Caco-2 (cell line): ENCODE results near the gene RNU1-3. TPM values are rescaled to one million over a fixed set of nuclear protein-coding genes. Genes with fewer than 3 reads are reported as not detected.
A peak's percentile ranks its signal among the peaks of the same experiment; 100 is the strongest.
"Not testable (repeated sequence)": the region's sequence is repeated elsewhere in the genome, so short reads cannot be mapped to it uniquely, and the experiment has no call there.

Experiments used
- Bru-seq: library from RNA; stranded (reverse); fragments of 400-500 nt; gene quantifications from one replicate; lab custom pipeline; 2021; lab: Mats Ljungman, UMichigan
- BruChase-seq, 2 experiments: library from RNA; stranded (reverse); fragments of 400-500 nt; gene quantifications; one replicate each; lab custom pipeline; 2021; lab: Mats Ljungman, UMichigan
- BruUV-seq: library from RNA; stranded (reverse); fragments of 400-500 nt; replicated peaks from 2 replicates; lab custom pipeline; 2021; lab: Mats Ljungman, UMichigan
- CTCF ChIA-PET: fragments of 300-600 bp; sonication (Branson Sonifier 250); formaldehyde crosslinking; loops from one replicate; lab custom pipeline; 2022; ENCODE audit warnings: antibody characterized with exemption; lab: Charles Lee
- POLR2A ChIA-PET: fragments of 300-600 bp; sonication (Branson Sonifier 250); formaldehyde crosslinking; loops from one replicate; lab custom pipeline; 2022; ENCODE audit warnings: antibody characterized with exemption; lab: Charles Lee
- DNase-seq, 2 experiments: peaks; one replicate each; pipeline versions ENCODE4 v3.0.0 to v3.0.0-alpha.2; 2020 to 2022
- H3K27me3 ChIP-seq: replicated peaks from 2 replicates; pipeline ENCODE4 v1.6.0; 2011; ENCODE audit warnings: low read length; ENCODE audit not compliant: control insufficient read depth, insufficient read depth
- H3K36me3 ChIP-seq: 2 replicates; pipeline ENCODE4 v1.5.1; 2011; ENCODE audit warnings: low read length; ENCODE audit not compliant: control insufficient read depth, insufficient read depth
- H3K4me1 ChIP-seq: fragments of 250-450 bp; sonication (Bioruptor Pico); 2 replicates; pipeline ENCODE4 v1.5.1; 2020; ENCODE audit warnings: mild to moderate bottlenecking
- H3K4me3 ChIP-seq: 2 replicates; pipeline ENCODE4 v1.5.1; 2011; ENCODE audit warnings: low read depth, mild to moderate bottlenecking, control low read depth, low read length
- H3K9me3 ChIP-seq: fragments of 250-450 bp; sonication (Bioruptor Pico); 2 replicates; pipeline ENCODE4 v1.5.1; 2020; ENCODE audit warnings: mild to moderate bottlenecking, moderate library complexity
- H3K27ac Mint-ChIP-seq: one replicate; pipeline ENCODE4 v1.8.0; 2022; ENCODE audit warnings: mixed read lengths; ENCODE audit not compliant: unreplicated experiment
- H3K27me3 Mint-ChIP-seq: one replicate; pipeline ENCODE4 v1.8.0; 2022; ENCODE audit warnings: mixed read lengths; ENCODE audit not compliant: insufficient read depth, unreplicated experiment
- H3K36me3 Mint-ChIP-seq: one replicate; pipeline ENCODE4 v1.8.0; 2022; ENCODE audit warnings: mild to moderate bottlenecking, mixed read lengths; ENCODE audit not compliant: insufficient read depth, unreplicated experiment
- H3K4me1 Mint-ChIP-seq: one replicate; pipeline ENCODE4 v1.8.0; 2022; ENCODE audit warnings: low read depth, mixed read lengths; ENCODE audit not compliant: unreplicated experiment
- H3K4me3 Mint-ChIP-seq: one replicate; pipeline ENCODE4 v1.8.0; 2022; ENCODE audit warnings: mild to moderate bottlenecking, moderate library complexity, mixed read lengths; ENCODE audit not compliant: unreplicated experiment
- H3K9me3 Mint-ChIP-seq: one replicate; pipeline ENCODE4 v1.8.0; 2022; ENCODE audit warnings: mixed read lengths; ENCODE audit not compliant: unreplicated experiment
- intact Hi-C: fragments of 100-400 bp; cut with micrococcal nuclease; formaldehyde crosslinking; loops from one replicate; pipeline ENCODE4 v1.10.0; 2022; ENCODE audit not compliant: unreplicated experiment
- long read RNA-seq: library from polyadenylated mRNA; stranded (forward); transcript quantifications from one replicate; pipeline ENCODE4 v2.0.0, GENCODE V29; 2022
- total RNA-seq: library from RNA; stranded (reverse); gene quantifications from 2 replicates; pipeline ENCODE4 v1.2.3, GENCODE V29; 2022

The RNU1-3 gene
- total RNA-seq (1,622 and 1,638 TPM in 2 replicates), Bru-seq, nascent RNA (percentile 84 among the genes with signal in this experiment), BruChase-seq, experiment 1, labeled RNA remaining after a 2-hour chase (not detected), BruChase-seq, experiment 2, labeled RNA remaining after a 6-hour chase (percentile 60 among the genes with signal in this experiment)
- long read RNA-seq = 0 reads

DNA sequence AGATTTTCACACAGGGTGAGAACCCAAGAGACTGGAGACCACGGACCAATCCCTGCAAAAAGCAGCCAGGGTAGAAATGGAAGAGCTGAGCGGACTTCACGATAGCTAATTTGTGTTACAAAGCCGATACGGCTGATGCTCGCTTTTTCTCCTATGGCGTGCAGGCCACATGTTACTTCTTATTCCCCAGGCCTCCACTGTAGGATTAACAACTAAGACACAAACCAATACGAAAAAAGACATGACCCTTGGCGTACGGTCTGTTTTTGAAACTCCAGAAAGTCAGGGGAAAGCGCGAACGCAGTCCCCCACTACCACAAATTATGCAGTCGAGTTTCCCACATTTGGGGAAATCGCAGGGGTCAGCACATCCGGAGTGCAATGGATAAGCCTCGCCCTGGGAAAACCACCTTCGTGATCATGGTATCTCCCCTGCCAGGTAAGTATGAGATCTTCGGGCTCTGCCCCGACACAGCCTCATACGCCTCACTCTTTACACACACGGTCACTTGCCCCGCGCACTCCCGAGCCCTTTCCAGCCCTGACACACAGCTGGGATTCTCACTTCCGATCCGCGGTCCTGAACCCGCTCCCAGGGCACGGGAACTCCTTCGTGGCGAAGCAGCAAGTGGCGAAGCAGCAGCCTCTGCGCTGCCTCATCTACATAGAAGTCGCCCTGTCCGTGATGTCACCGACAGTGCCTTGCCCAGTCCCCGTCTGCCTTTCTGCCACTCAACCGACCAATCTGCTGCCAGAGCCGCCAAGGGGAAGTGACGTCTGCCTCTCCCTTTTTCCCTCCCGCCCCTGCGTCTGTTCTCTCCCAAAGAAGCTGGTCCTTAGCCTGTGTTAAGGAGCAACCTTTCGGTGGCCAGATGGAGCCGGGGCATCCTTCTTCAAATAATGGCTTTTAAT is at the start of gene RNU1-3:
TSS of gene RNU1-3 (minus strand) at position 447 of the 912 bp plus-strand sequence.
- intact Hi-C loops, H3K9me3 ChIP-seq, CTCF ChIA-PET, H3K27me3 ChIP-seq, H3K4me1 Mint-ChIP-seq, H3K9me3 Mint-ChIP-seq, DNase-seq, H3K27me3 Mint-ChIP-seq, H3K36me3 ChIP-seq, POLR2A ChIA-PET, H3K4me3 Mint-ChIP-seq, BruUV-seq, H3K4me3 ChIP-seq, H3K4me1 ChIP-seq, H3K36me3 Mint-ChIP-seq, H3K27ac Mint-ChIP-seq: not testable (repeated sequence)

DNA sequence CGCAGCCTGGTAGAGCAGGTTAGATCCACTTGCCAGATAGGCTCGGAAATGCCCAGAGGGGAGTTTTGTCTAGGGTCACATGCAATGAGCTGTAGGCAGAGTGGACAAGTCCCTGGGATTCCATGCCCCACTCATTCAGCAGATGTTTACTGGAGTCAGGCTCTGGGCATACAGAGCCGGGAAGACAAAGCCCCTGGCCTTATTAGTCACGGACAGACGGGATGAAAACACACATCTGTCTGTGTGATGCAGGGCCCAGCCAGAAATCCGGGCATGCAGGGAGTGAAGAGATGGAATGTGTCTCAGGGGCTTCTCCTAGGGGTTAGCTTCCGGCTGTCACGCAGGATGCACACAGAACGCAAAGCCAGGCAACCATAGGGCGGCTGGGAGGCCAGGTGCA is 46.7 kb upstream of the RNU1-3 start:
- H3K36me3 ChIP-seq, CTCF ChIA-PET: not testable (repeated sequence)

DNA sequence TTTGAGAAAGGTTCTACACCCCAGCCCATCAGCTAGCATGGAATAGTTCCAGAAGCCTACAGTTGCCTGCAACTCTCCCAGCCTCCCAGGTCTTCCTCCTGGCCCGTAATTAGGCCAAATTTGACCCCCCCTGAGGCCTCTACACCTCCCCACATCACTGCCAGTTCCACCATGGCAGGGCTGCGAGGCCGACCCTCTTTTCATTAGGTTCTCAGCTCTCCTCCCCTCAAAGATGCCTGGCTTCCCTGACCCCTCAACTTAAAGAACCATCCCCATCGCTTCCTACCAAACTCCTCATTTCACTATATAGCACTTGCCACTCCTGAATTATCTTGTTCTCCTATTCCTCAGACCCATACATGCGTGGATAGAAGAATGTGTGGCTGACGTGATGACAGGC is 46.2 kb upstream of the RNU1-3 start:
- H3K36me3 Mint-ChIP-seq, H3K4me1 Mint-ChIP-seq, H3K4me3 Mint-ChIP-seq, BruUV-seq, H3K4me1 ChIP-seq, CTCF ChIA-PET, H3K9me3 Mint-ChIP-seq, H3K9me3 ChIP-seq, H3K27me3 ChIP-seq, H3K27me3 Mint-ChIP-seq, H3K36me3 ChIP-seq, H3K4me3 ChIP-seq, intact Hi-C loops, DNase-seq, H3K27ac Mint-ChIP-seq, POLR2A ChIA-PET: not testable (repeated sequence)

More for the DNA sequence above, 46.7 kb upstream of the RNU1-3 start:
- H3K4me3 ChIP-seq, H3K27me3 Mint-ChIP-seq, BruUV-seq, H3K4me1 Mint-ChIP-seq, H3K36me3 Mint-ChIP-seq, H3K9me3 Mint-ChIP-seq, H3K4me1 ChIP-seq, DNase-seq, H3K27me3 ChIP-seq, intact Hi-C loops, POLR2A ChIA-PET, H3K4me3 Mint-ChIP-seq, H3K27ac Mint-ChIP-seq, H3K9me3 ChIP-seq: not testable (repeated sequence)

GRCh38 chr1:16712582-16712981 is 45.8 kb upstream of the RNU1-3 start:
- H3K9me3 ChIP-seq, DNase-seq, H3K27ac Mint-ChIP-seq, intact Hi-C loops, H3K27me3 ChIP-seq, H3K4me3 Mint-ChIP-seq, H3K36me3 ChIP-seq, BruUV-seq, POLR2A ChIA-PET, CTCF ChIA-PET, H3K4me1 ChIP-seq, H3K27me3 Mint-ChIP-seq, H3K9me3 Mint-ChIP-seq, H3K4me3 ChIP-seq, H3K36me3 Mint-ChIP-seq, H3K4me1 Mint-ChIP-seq: not testable (repeated sequence)
